HT-29 (cell line): ENCODE measurements around the gene TDRD12. TPM values are rescaled to one million over a fixed set of nuclear protein-coding genes. Genes with fewer than 3 reads are reported as not detected.
"Not testable (repeated sequence)": the region's sequence is repeated elsewhere in the genome, so short reads cannot be mapped to it uniquely, and the experiment has no call there.

Experiments
- DNase-seq: peaks from one replicate; pipeline ENCODE4 v3.0.0-alpha.2; 2015; ENCODE audit warnings: low spot score
- small RNA-seq: library from RNA; depleted of rRNA; stranded (forward); fragments of <200 nt; gene quantifications from one replicate; pipeline ENCODE3, GENCODE V24; 2014
- total RNA-seq: library from RNA; depleted of rRNA; stranded (reverse); fragments of >200 nt; shearing (Covaris generic); gene quantifications from 2 replicates; pipeline ENCODE4 v1.2.3, GENCODE V29; 2014; rRNA removed

Gene TDRD12
- total RNA-seq, 1 experiment from 2014 or later: 0.03 TPM

GRCh38 chr19:32866564-32867265 lies 147.1 kb downstream of the TDRD12 start:
- DNase-seq: no peak

DNA sequence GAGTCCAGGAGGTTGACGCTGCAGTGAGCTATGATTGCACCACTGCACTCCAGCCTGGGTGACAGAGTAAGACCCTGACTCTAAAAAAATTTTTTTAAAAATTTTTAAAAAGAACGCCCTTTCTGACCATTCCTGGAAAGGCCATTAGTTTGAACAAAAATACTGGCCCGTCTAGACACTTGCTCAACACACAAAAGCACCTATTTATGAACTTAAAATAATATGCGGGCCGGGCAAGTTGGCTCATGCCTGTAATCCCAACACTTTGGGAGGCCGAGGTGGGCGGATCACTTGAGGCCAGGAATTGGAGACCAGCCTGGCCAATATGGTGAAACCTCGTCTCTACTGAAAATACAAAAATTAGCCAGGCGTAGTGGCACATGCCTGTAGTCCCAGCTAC lies 147.9 kb downstream of the TDRD12 start:
- not testable (repeated sequence) for DNase-seq

DNA sequence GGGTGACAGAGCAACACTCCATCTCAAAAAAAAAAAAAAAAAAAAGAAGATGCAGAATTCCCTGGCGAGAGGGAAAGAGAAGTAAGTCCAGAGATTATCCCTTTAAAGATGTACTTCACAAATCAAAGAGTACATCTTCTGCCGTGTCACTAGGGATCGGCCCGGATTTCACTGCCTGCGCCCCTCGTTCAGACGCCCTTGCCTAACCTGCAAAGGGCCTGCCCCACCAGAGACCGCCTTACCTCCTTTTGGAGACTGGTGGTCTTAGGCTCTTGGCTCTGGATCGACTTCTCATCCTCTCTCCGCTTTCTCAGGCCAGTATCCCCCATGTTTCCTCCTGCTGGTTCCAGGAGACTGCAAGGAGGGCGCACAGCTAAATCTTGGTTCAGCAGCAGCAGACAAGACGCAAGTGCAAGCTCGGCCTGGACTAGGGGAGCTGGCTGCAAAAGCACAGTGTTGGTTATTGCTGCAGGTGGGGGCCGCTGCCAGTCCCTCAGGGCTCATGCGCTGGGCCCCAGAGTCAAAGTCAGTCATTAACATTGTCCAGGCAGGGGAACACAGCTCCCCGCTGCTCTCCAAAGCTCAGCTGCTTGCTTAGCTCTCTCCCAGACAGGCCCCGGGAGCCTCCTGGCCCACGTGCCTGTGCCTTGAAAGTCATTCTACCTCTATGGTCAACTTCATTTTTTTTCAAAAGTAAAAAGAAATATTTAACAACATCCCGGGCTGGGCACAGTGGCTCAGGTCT lies 148.8 kb downstream of the TDRD12 start:
- DNase-seq: no peak

DNA sequence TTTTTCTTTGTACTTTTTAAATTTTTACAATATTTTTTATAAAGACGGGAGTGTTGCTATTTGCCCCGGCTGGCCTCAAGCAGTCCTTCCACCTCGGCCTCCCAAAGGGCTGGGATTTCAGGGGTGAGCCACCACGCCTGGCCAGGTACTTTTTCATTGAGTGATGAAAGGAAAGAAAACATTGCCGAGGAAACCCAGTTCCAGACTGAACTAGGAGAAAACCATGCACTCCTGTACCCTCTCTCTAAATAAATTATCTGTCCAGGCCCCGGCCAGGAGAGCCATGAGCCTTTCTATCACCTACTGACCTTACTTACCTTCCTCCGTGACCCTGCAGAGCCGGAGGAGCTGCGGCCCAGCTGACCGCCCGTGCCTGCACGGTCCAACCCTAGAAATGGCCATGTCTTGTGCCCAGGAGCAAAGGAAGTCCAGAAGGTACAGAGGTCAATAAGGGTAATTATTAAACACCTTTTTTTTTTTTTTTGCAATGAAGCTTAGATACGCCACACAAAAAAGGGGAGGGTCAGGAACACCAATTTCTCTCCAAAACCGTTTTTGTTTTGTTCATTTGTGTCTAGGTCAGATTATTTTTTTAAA lies 149.9 kb downstream of the TDRD12 start, which contains the start of gene SLC7A9:
Gene SLC7A9 (minus strand): TSS at position 399 of the 597 bp plus-strand sequence. CDS start 1,233 bp downstream, outside the sequence.
- DNase-seq: no peak

- peak; percentile 19 for DNase-seq
These were observed 150.5 kb downstream of the TDRD12 start for GRCh38 chr19:32869966-32870573.

GRCh38 chr19:32870981-32871451 lies 151.4 kb downstream of the TDRD12 start:
- DNase-seq: no peak

DNA sequence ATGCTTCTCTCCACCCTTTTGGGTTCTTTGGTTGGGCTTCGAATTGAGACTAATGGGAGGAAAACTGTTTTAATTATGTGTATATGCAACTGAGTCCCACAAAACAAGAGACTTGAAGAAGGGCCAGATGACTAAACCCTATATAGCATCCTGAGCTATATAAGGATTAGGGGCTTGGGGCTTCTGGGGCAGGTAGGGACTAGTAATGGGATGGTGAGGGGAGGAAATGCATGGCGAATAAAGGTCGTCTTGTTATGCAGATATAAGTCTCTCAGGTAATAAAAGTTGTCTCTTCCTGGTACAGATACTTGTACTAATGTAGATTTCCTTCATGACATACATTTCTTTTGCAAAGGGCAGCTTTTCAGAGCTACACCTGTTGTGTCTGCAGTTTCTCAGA lies 152.8 kb downstream of the TDRD12 start:
- no peak for DNase-seq

DNA sequence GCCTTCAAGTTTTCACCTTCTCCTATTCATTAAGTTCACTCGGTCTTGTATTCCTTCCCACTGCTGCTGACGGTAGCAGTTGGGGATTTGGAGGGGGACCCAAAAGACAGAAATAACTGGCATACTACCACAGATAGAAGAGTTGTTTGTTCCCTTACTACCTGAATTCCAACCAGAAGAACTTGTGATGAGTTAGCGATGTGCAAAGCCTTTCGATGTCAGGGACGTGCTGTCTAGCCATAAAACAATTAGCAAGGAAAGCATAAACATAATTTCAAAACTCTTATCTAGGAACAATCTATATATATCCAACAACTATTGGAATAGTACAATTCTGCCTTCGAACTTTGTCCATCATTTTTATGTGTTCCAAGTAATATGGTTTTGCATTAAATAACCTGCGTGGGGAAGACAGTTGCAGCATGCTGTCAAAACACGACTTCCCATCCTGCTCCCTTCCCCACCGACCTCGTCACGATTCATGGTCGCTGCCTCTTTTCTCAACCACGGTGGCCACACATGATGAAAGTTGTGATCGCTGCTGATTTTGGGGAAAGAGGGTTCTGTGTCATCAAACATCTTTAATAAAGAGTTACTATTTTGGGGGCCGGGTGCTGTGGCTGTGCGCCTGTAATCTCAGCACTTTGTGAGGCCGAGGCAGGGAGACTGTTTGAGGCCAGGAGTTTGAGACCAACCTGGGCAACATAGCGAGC lies 153.8 kb downstream of the TDRD12 start:
- DNase-seq: no peak

- DNase-seq: no peak
These were observed 155.0 kb downstream of the TDRD12 start for GRCh38 chr19:32874605-32875004.

GRCh38 chr19:32875428-32875827 lies 155.9 kb downstream of the TDRD12 start:
- no peak for DNase-seq

GRCh38 chr19:32876236-32876918 lies 156.8 kb downstream of the TDRD12 start:
- DNase-seq: no peak

DNA sequence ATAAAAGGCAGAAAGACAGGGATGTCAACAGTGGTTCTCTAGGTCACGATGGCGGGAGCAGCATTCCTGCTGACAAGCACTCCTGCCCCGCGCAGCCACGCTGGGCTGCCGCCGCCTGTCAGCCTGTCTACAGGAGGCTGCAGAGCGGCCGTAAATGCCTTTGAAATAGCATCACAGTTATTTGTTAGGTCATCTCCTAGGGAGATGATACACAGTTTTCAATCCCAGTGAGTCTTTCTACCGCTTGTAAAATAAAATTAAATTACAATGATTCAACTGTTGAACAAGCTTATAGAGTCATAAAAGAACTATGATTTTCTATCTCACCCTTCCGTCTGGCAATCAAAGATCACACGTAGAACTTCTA lies 157.3 kb downstream of the TDRD12 start:
- peak; percentile 41 for DNase-seq

Small RNAs within 50 kb of the gene (small RNA-seq; reads per million reads assigned to genes)
- gene RN7SKP22: 0.36 reads per million

Other genes with a start within 250 kb of the TDRD12 start
- 204 and 221 TPM in 2 replicates for gene PDCD5, start 138.6 kb upstream of the TDRD12 start, total RNA-seq
- 39.4 and 43.1 TPM in 2 replicates for gene ANKRD27, start 44.6 kb upstream of the TDRD12 start, total RNA-seq
- 0.70 and 1.0 TPM in 2 replicates for gene RGS9BP, start 43.9 kb upstream of the TDRD12 start, total RNA-seq
- gene NUDT19, start 27.9 kb upstream of the TDRD12 start, total RNA-seq: 18.4 and 19.9 TPM in 2 replicates
- gene SLC7A9, start 150.0 kb downstream of the TDRD12 start, total RNA-seq: 0.28 and 0.60 TPM in 2 replicates